ENCODE measurements around the gene TPPP2. TPM values are rescaled to one million over a fixed set of nuclear protein-coding genes. Genes with fewer than 3 reads are reported as not detected.

TPPP2 gene
- total and polyA plus RNA-seq, 4 donors = 1.5 to 5.9 (median 1.6) TPM

- no peak overlapping the region for H3K9ac ChIP-seq (ENCODE audit: low read depth in 1 of 2, low read length in 2 of 2)
- DNase-seq (ENCODE audit: low spot score) = no peak
- H3K27ac ChIP-seq (ENCODE audit: low read depth in 1 of 2, low read length in 2 of 2) = peak overlapping the region in 1 of 2 donors; percentile 62
- peaks cover 5 to 27% (median 13%) of the 10 kb centered on the region in 4 donors for H3K36me3 ChIP-seq (ENCODE audit: control insufficient read depth in 4 of 4, insufficient read depth in 3 of 4, low read depth in 1 of 4, low read length in 3 of 4)
- no peaks in the 10 kb centered on the region for H3K9me3 ChIP-seq (ENCODE audit: control insufficient read depth in 4 of 4, low read length in 3 of 4)
- 77% methylated on average over 9 of the region's 9 CpGs for WGBS
- H3K27me3 ChIP-seq (ENCODE audit: control insufficient read depth in 4 of 4, insufficient read depth in 4 of 4, low read length in 3 of 4) = no peaks in the 10 kb centered on the region
- TF ChIP-seq ATF3 (IDR thresholded peaks at IDR 0.05) (no peak), RAD21 (IDR thresholded peaks at IDR 0.05) (no peak), EGR1 (IDR thresholded peaks at IDR 0.05; ENCODE audit: low read depth in 2 of 2) (no peak), ZBTB33 (IDR thresholded peaks at IDR 0.05) (no peak), FOXA2 (IDR thresholded peaks at IDR 0.05) (no peak), NR2F2 (IDR thresholded peaks at IDR 0.05) (no peak), MAX (IDR thresholded peaks at IDR 0.05) (no peak), RXRA (IDR thresholded peaks at IDR 0.05) (no peak), HNF4A (conservative IDR thresholded peaks at IDR 0.05) (no peak)
- H3K4me1 ChIP-seq (ENCODE audit: control insufficient read depth in 4 of 4, insufficient read depth in 4 of 4, low read length in 3 of 4) = peaks cover 9 to 45% (median 34%) of the 10 kb centered on the region in 4 donors
- H3K4me3 ChIP-seq (ENCODE audit: low read depth in 1 of 3, low read length in 3 of 3) = no peak overlapping the region
These were observed 42.8 kb downstream of the TPPP2 start for GRCh38 chr14:21072781-21073339.

GRCh38 chr14:21073921-21074320 lies 43.9 kb downstream of the TPPP2 start:
- Histone ChIP-seq H3K9me3 (ENCODE audit: control insufficient read depth in 4 of 4, low read length in 3 of 4) (no peaks in the 10 kb centered on the region), H3K4me3 (ENCODE audit: low read depth in 1 of 3, low read length in 3 of 3) (no peak overlapping the region), H3K27me3 (ENCODE audit: control insufficient read depth in 4 of 4, insufficient read depth in 4 of 4, low read length in 3 of 4) (no peaks in the 10 kb centered on the region), H3K36me3 (ENCODE audit: control insufficient read depth in 4 of 4, insufficient read depth in 3 of 4, low read depth in 1 of 4, low read length in 3 of 4) (peaks cover 5 to 38% (median 18%) of the 10 kb centered on the region in 4 donors), H3K27ac (ENCODE audit: low read depth in 1 of 2, low read length in 2 of 2) (no peak overlapping the region), H3K9ac (ENCODE audit: low read depth in 1 of 2, low read length in 2 of 2) (no peak overlapping the region), H3K4me1 (ENCODE audit: control insufficient read depth in 4 of 4, insufficient read depth in 4 of 4, low read length in 3 of 4) (peaks cover 7 to 37% (median 26%) of the 10 kb centered on the region in 4 donors)
- 88% methylated on average over 9 of the region's 9 CpGs for WGBS
- DNase-seq (ENCODE audit: low spot score) = no peak
- TF ChIP-seq FOXA1 (IDR thresholded peaks at IDR 0.05) (no peak), JUND (IDR thresholded peaks at IDR 0.05) (no peak), ATF3 (IDR thresholded peaks at IDR 0.05) (no peak)

GRCh38 chr14:21074398-21075272 lies 44.6 kb downstream of the TPPP2 start:
- no peak overlapping the region for H3K4me3 ChIP-seq (ENCODE audit: low read depth in 1 of 3, low read length in 3 of 3)
- H3K4me1 ChIP-seq (ENCODE audit: control insufficient read depth in 4 of 4, insufficient read depth in 4 of 4, low read length in 3 of 4) = peaks cover 2 to 30% (median 19%) of the 10 kb centered on the region in 4 donors
- no peak overlapping the region for H3K9ac ChIP-seq (ENCODE audit: low read depth in 1 of 2, low read length in 2 of 2)
- no peak for DNase-seq (ENCODE audit: low spot score)
- H3K9me3 ChIP-seq (ENCODE audit: control insufficient read depth in 4 of 4, low read length in 3 of 4) = no peaks in the 10 kb centered on the region
- WGBS = 90% methylated on average over 26 of the region's 26 CpGs
- H3K27ac ChIP-seq (ENCODE audit: low read depth in 1 of 2, low read length in 2 of 2) = no peak overlapping the region
- no peaks in the 10 kb centered on the region for H3K27me3 ChIP-seq (ENCODE audit: control insufficient read depth in 4 of 4, insufficient read depth in 4 of 4, low read length in 3 of 4)
- H3K36me3 ChIP-seq (ENCODE audit: control insufficient read depth in 4 of 4, insufficient read depth in 3 of 4, low read depth in 1 of 4, low read length in 3 of 4) = peaks cover 5 to 45% (median 25%) of the 10 kb centered on the region in 4 donors
- TF ChIP-seq HNF4G (IDR thresholded peaks at IDR 0.05) = no peak
- no peak for TF ChIP-seq HNF4A (conservative IDR thresholded peaks at IDR 0.05)
- no peak for TF ChIP-seq TAF1 (conservative IDR thresholded peaks at IDR 0.05)
- TF ChIP-seq SP1 (IDR thresholded peaks at IDR 0.05) = no peak
- no peak for TF ChIP-seq ZBTB33 (IDR thresholded peaks at IDR 0.05)
- TF ChIP-seq YY1 (IDR thresholded peaks at IDR 0.05) = no peak
- no peak for TF ChIP-seq JUND (IDR thresholded peaks at IDR 0.05)
- TF ChIP-seq REST (IDR thresholded peaks at IDR 0.05) = no peak
- no peak for TF ChIP-seq FOXA2 (IDR thresholded peaks at IDR 0.05)
- no peak for TF ChIP-seq ATF3 (IDR thresholded peaks at IDR 0.05)
- TF ChIP-seq RAD21 (IDR thresholded peaks at IDR 0.05) = no peak
- no peak for TF ChIP-seq GABPA (IDR thresholded peaks at IDR 0.05 in 1 of 2, conservative IDR thresholded peaks at IDR 0.05 in 1 of 2)
- TF ChIP-seq NR2F2 (IDR thresholded peaks at IDR 0.05) = no peak
- TF ChIP-seq EGR1 (IDR thresholded peaks at IDR 0.05; ENCODE audit: low read depth in 2 of 2) = no peak

Measured in liver (tissue), 9 donors.